Spleen (tissue), 11 donors: ENCODE results near the gene BPIFB1. TPM values are rescaled to one million over a fixed set of nuclear protein-coding genes. Genes with fewer than 3 reads are reported as not detected.

Experiments used
- DNase-seq: peaks from one replicate; pipeline ENCODE4 v3.0.0-alpha.2; 2020
- H3K27ac ChIP-seq, 8 donors: fragments of 200-600 bp; sonication (generic) in 7 of 8; 1 replicate in 4 of 8; 2 replicates in 4 of 8; pipeline versions ENCODE4 v1.5.0 to v1.8.0; 2016 to 2021; ENCODE audit warnings: inconsistent platforms in 4 of 8, mild to moderate bottlenecking in 4 of 8, moderate library complexity in 1 of 8
- H3K27me3 ChIP-seq, 7 donors: fragments of 200-600 bp; sonication (generic) in 6 of 7; replicated peaks in 1 of 7; 1 replicate in 4 of 7; 2 replicates in 3 of 7; pipeline versions ENCODE4 v1.5.0 to v1.8.0; 2016 to 2021; ENCODE audit warnings: inconsistent platforms in 3 of 7, mild to moderate bottlenecking in 1 of 7
- H3K36me3 ChIP-seq, 6 donors: fragments of 200-600 bp; sonication (generic) in 5 of 6; 1 replicate in 4 of 6; 2 replicates in 2 of 6; pipeline versions ENCODE4 v1.5.0 to v1.8.0; 2016 to 2021; ENCODE audit warnings: inconsistent platforms in 2 of 6
- H3K4me1 ChIP-seq, 6 donors: fragments of 200-600 bp; sonication (generic) in 5 of 6; 1 replicate in 3 of 6; 2 replicates in 3 of 6; pipeline versions ENCODE4 v1.5.0 to v1.8.0; 2016 to 2021; ENCODE audit warnings: inconsistent platforms in 3 of 6
- H3K4me3 ChIP-seq, 8 donors: fragments of 200-600 bp; sonication (generic) in 7 of 8; 1 replicate in 4 of 8; 2 replicates in 4 of 8; pipeline versions ENCODE4 v1.5.0 to v1.8.0; 2016 to 2021; ENCODE audit warnings: inconsistent platforms in 4 of 8, mild to moderate bottlenecking in 4 of 8, moderate library complexity in 2 of 8
- H3K9me3 ChIP-seq, 8 donors: fragments of 200-600 bp; sonication (generic) in 7 of 8; 1 replicate in 4 of 8; 2 replicates in 4 of 8; pipeline versions ENCODE4 v1.5.0 to v1.8.0; 2016 to 2021; ENCODE audit warnings: inconsistent platforms in 4 of 8
- POLR2A ChIP-seq, 3 donors: fragments of 450-650 bp; IDR thresholded peaks; one replicate each; pipeline ENCODE4 v1.5.1; 2017; ENCODE audit warnings: antibody characterized with exemption in 3 of 3, mild to moderate bottlenecking in 1 of 3
- POLR2AphosphoS5 ChIP-seq, 3 donors: sonication (generic); formaldehyde crosslinking; IDR thresholded peaks; one replicate each; pipeline ENCODE4 v1.5.1; 2017; ENCODE audit warnings: antibody characterized with exemption in 3 of 3
- WGBS, 5 donors: extraction: QIAGEN DNeasy Blood & Tissue Kit in 3 of 5; methylation state at CpG; one replicate each; pipeline versions ENCODE4 v1.1.5 to v1.1.7; 2013 to 2018; 5-methylcytosine and 5-hydroxymethylcytosine counted together
- intact Hi-C: fragments of 100-400 bp; cut with DNase I; formaldehyde crosslinking; loops from one replicate; pipeline ENCODE4 v1.15.0; 2023; ENCODE audit warnings: low total_unique reads
- polyA plus RNA-seq, 3 donors: library from polyadenylated mRNA; stranded (reverse); fragments of 200-250 nt; gene quantifications; one replicate each; pipeline ENCODE4 v1.2.1, GENCODE V29; 2013
- total RNA-seq, 7 donors: library from RNA; depleted of rRNA in 3 of 7; stranded (reverse); fragments of >200 nt in 3 of 7; fragmentation: NEBNext Ultra II Directional in 4 of 7; extraction: Animal tissue kit (Norgen Biotek cat#: 25700) in 4 of 7; gene quantifications; one replicate each; pipeline versions ENCODE4 v1.1.0 to v1.2.1, GENCODE V29; 2016 to 2021
- TF ChIP-seq, protein P1 (sequence below), 11 experiments: fragments of 200-600 bp in 7 of 11; fragments of 450-650 bp in 4 of 11; sonication (generic) in 4 of 11; IDR thresholded peaks in 8 of 11; conservative IDR thresholded peaks in 3 of 11; 1 replicate in 7 of 11; 2 replicates in 4 of 11; pipeline versions ENCODE4 v1.4.0 to v1.8.0; 2016 to 2021; ENCODE audit warnings: antibody characterized with exemption in 11 of 11, inconsistent platforms in 4 of 11, mild to moderate bottlenecking in 1 of 11
- donor health status: healthy with polysubstance abuse.
- donor health status: DM: no; HTN: no; CAD: no; lungs with moderate emphysema.
- donor health status: DM: no; HTN: no; CAD: no.
- donor health status: Bipolar disorder and iron deficiency.
- donor health status: healthy.
- donor health status: DM: no; HTN: no; CAD: no.
- donor health status: DM: yes; HTN: yes; CAD: no.

BPIFB1 gene
- total and polyA plus RNA-seq, 10 donors, result 0.06 TPM; not detected in 8

DNA sequence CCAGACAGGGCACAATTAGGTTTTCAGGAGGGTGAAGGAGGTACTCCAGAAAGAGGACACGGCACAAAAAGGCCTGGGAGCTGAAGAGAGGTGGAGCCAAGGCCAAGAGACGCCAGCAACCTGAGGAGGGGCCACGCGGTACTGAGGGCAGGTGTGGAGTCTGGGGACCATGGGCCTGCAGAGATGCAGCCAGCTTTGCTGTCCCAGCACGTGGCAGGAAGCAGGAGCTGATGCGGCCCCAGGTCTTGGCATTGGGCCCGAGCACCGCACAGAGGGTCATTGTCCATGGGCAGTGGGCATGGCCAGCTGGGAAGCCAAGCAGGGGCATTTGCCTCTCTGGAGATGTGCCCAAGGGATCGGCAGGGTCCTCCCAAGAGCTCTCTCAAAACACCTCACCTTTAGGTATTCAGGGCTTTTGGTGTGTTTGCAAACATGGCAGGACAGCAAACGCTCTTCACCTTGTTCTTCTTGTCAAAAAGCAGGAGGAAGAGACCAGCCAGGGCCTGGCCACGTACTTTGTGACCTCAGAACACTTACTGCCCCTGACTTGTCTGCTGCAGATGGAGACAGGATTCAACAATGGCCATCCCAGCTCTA is 1.4 kb upstream of the BPIFB1 start:
- WGBS, 5 donors, result 70 to 76% (median 74%) methylated on average over 11 of the region's 11 CpGs
- intact Hi-C loops, result no loop called here
- TF ChIP-seq, protein P1, sequence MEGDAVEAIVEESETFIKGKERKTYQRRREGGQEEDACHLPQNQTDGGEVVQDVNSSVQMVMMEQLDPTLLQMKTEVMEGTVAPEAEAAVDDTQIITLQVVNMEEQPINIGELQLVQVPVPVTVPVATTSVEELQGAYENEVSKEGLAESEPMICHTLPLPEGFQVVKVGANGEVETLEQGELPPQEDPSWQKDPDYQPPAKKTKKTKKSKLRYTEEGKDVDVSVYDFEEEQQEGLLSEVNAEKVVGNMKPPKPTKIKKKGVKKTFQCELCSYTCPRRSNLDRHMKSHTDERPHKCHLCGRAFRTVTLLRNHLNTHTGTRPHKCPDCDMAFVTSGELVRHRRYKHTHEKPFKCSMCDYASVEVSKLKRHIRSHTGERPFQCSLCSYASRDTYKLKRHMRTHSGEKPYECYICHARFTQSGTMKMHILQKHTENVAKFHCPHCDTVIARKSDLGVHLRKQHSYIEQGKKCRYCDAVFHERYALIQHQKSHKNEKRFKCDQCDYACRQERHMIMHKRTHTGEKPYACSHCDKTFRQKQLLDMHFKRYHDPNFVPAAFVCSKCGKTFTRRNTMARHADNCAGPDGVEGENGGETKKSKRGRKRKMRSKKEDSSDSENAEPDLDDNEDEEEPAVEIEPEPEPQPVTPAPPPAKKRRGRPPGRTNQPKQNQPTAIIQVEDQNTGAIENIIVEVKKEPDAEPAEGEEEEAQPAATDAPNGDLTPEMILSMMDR (IDR thresholded peaks at IDR 0.05 in 8 of 11, conservative IDR thresholded peaks at IDR 0.05 in 3 of 11), result no peak
- TF ChIP-seq POLR2A (IDR thresholded peaks at IDR 0.05) (no peak), POLR2AphosphoS5 (IDR thresholded peaks at IDR 0.05) (no peak)
- Histone ChIP-seq H3K36me3 (no peaks in the 10 kb centered on the region), H3K9me3 (no peaks in the 10 kb centered on the region), H3K4me3 (no peak overlapping the region), H3K27ac (no peak overlapping the region), H3K4me1 (no peaks in the 10 kb centered on the region), H3K27me3 (peaks cover 0 to 51% (median 0%) of the 10 kb centered on the region in 7 donors)
- DNase-seq, result no peak

DNA sequence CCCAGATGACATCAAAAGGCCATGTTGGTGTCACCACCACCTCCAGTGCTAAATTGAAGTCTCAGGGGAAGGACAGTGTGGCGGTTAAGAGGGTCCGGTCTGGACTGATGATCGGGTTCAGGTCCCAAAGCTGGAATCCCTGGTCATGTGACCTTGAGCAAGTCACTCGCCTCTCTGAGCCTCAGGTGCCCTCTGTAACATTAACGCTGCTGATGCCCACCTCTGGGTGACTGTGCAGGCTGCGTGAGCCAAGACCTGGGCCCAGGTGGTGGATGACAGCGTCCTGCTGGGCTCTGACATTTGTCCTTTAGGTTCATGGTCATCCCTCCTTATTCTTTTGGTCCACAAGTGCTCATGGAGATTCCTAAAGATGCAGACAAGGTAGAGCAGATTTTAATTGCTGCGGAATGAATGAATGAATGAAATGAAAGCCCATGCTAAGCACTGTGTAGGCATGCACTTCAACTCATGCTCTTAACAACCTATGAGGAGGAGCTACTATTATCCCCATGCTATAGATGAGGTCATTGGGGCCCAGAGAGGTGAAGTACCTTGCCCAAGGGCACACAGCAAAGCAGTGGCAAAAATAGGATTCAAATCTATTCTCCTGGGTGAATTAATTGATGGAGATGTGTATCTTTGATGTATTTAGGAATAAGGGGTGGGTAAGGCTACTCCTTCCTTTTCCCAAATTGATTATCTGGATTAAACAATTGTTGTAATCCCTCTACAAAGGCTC is 649 bp upstream of the BPIFB1 start:
- Histone ChIP-seq H3K27ac (no peak overlapping the region), H3K9me3 (no peaks in the 10 kb centered on the region), H3K27me3 (peaks cover 0 to 53% (median 0%) of the 10 kb centered on the region in 7 donors), H3K4me3 (no peak overlapping the region), H3K4me1 (no peaks in the 10 kb centered on the region), H3K36me3 (no peaks in the 10 kb centered on the region)
- no peak for TF ChIP-seq POLR2AphosphoS5 (IDR thresholded peaks at IDR 0.05)
- TF ChIP-seq, protein P1 (IDR thresholded peaks at IDR 0.05 in 8 of 11, conservative IDR thresholded peaks at IDR 0.05 in 3 of 11), result no peak
- TF ChIP-seq POLR2A (IDR thresholded peaks at IDR 0.05), result no peak
- intact Hi-C loops, result no loop called here
- DNase-seq, result no peak
- 84 to 93% (median 86%) methylated on average over 8 of the region's 8 CpGs for WGBS, 5 donors

DNA sequence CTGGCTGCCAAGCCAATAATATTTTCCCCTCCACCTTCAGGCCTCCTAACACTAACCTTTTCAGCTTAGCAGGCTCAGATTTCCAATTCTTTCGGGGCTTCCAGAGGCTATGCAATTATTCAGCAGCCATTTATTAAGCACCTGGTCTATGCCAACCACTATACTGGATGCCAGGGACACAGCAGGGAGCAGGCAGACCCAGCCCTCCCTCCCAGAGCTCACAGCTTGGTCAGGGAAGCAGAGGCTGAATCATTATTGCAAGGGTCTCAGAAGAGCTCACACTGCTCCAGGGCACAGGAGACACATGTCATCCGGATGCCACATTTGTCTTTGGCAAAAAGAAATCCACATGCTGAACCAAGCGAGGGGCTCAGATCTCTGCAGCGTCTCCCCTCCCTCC is 1.3 kb downstream of the BPIFB1 start:
- Histone ChIP-seq H3K27ac (no peak overlapping the region), H3K27me3 (peaks cover 0 to 48% (median 0%) of the 10 kb centered on the region in 7 donors), H3K4me1 (no peaks in the 10 kb centered on the region), H3K36me3 (no peaks in the 10 kb centered on the region), H3K9me3 (no peaks in the 10 kb centered on the region), H3K4me3 (no peak overlapping the region)
- 81 to 87% (median 83%) methylated on average over 4 of the region's 4 CpGs for WGBS, 5 donors
- TF ChIP-seq POLR2AphosphoS5 (IDR thresholded peaks at IDR 0.05) (no peak), POLR2A (IDR thresholded peaks at IDR 0.05) (no peak)
- TF ChIP-seq, protein P1 (IDR thresholded peaks at IDR 0.05 in 8 of 11, conservative IDR thresholded peaks at IDR 0.05 in 3 of 11), result no peak
- intact Hi-C loops, result no loop called here
- DNase-seq, result no peak

DNA sequence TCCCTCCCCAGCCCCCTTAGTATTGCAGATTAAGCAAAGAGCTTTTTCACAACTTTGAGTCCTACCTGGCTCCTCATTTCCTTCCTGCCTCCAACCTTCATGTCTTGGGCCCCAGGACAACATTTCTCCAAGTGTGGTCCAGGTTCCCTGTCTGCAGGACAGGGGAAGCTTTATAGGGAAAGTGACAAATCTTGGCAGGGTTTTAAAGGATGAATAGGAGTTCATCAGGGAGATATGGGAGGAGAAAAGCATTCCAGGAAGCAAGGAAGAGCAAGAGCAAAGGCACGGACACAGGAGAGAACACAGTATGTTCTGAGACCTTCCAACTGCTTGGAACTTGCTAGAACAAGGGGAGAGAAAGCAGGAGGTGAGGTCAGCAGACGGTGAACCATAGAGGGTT is 1.9 kb downstream of the BPIFB1 start:
- H3K4me1 ChIP-seq, result no peaks in the 10 kb centered on the region
- 57 to 65% (median 58%) methylated on average over 2 of the region's 2 CpGs for WGBS, 5 donors
- H3K4me3 ChIP-seq, result no peak overlapping the region
- H3K9me3 ChIP-seq, result no peaks in the 10 kb centered on the region
- DNase-seq, result no peak
- intact Hi-C loops, result no loop called here
- TF ChIP-seq POLR2A (IDR thresholded peaks at IDR 0.05), result no peak
- TF ChIP-seq, protein P1 (IDR thresholded peaks at IDR 0.05 in 8 of 11, conservative IDR thresholded peaks at IDR 0.05 in 3 of 11), result no peak
- no peak for TF ChIP-seq POLR2AphosphoS5 (IDR thresholded peaks at IDR 0.05)
- H3K27ac ChIP-seq, result no peak overlapping the region
- H3K27me3 ChIP-seq, result peaks cover 0 to 48% (median 0%) of the 10 kb centered on the region in 7 donors
- no peaks in the 10 kb centered on the region for H3K36me3 ChIP-seq
